Frontal cortex (tissue), 4 donors: ENCODE data around the gene ZDBF2. TPM values are rescaled to one million over a fixed set of nuclear protein-coding genes. Genes with fewer than 3 reads are reported as not detected.
"Not testable (repeated sequence)": the region's sequence is repeated elsewhere in the genome, so short reads cannot be mapped to it uniquely, and the experiment has no call there.

Experiments used
- DNase-seq, 2 donors: peaks; one replicate each; pipeline ENCODE4 v3.0.0; 2012; ENCODE audit warnings: low spot score in 2 of 2
- FAIRE-seq: peaks from 2 replicates; lab custom pipeline; 2012; peaks lifted over from hg19 to GRCh38; lab: Jason Lieb, UNC
- total RNA-seq: library from RNA; depleted of rRNA; stranded (reverse); fragments of >200 nt; gene quantifications from one replicate; pipeline ENCODE4 v1.2.3, GENCODE V29; 2014
- donor health status: control.
- donor health status: control.
- donor health status: control.

Gene ZDBF2
- total RNA-seq, result 31.4 TPM

DNA sequence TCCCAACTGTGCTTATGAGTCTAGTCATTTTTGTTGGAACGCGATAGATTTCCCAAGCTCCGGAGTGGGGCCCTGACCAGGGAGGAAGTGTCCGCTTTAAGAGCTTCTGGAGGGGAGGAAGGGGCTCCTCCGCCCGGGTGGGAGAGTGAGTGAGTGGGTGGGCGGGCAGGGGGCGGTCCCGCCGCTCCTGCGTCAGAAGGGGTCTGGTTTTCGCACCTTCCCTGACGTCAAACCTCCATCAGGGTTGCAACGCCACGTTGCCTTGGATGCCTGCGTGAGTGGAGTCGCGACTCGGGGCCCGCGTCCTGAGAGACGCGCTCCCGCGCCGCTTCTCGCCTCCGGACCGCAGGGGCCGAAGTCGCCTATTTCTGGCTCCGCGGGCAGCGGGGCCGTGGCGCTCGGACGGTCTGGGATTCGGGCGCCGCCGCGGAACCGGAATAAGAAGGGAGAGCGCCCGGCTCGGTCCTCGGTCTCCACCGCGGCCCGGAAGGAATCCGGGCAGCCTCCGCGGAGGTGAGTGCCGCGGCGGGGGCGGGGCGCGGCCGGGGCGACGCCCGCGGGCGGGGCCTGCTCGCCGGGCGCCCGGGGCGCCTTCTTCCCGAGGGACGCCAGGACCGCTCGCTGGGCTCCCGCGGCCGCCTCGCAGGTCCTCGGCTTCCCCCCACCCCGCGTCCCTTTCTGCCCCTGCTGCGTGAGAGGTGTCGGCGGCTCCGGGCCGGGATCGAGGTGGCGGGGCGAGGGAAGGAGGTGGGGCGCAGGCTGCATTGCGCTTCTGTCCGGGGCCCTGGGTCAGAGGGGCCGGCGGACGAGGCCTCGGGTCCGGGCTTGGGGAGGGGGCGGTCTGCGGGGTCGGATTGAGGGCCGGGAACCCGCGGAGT is at the start of gene ZDBF2:
ZDBF2 (plus strand) TSS at position 230 of the 878 bp plus-strand sequence. CDS start 7,187 bp downstream, outside the sequence.
- FAIRE-seq, result no peak
- DNase-seq, result peak; percentile 64 to 69

DNA sequence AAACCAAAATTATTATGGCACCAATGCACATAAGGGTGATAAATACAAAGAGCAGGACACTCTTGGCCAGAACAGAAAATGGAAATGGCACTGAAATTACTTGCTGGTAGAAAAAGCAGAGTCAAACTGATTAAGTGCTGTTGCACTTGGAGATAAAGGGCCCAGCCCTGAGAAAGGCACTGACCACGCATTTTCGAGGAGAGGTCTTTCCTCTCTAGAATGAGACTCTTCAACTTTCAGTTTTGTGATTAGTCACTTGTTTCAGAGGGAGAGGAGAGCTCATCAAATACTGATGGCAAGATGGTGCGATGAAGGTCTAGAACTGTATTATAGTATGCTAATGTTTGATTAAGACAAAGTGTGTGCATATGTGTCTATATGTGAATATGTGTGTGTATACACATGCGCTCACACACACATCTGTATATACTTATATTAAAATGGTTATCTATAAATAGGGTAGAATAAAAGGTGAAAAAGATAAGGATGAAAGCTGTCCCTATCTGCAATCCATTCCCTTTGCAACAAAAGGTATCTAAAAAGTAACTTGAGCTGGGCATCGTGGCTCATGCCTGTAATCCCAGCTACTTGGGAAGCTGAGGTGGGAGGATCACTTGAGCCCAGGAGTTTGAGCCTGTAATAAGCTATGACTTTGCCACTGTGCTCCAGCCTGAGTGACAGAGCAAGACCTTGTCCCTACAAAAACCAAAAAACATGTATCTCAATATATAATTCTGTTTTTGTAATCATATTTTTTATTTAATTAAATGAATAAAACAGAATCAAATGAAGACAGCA is 48.8 kb upstream of the ZDBF2 start:
- FAIRE-seq, result no peak
- DNase-seq, result no peak

DNA sequence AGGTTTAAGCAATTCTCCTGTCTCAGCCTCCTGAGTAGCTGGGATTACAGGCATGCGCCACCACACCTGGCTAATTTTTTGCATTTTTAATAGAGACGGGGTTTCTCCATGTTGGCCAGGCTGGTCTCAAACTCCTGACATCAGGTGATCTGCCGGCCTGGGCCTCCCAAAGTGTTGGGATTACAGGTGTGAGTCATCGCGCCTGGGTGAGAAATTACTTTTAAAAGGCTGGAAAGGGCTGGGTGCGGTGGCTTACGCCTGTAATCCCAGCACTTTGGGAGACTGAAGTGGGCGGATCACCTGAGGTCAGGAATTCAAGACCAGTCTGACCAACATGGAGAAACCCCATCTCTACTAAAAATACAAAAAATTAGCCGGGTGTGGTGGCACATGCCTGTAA is 45.8 kb upstream of the ZDBF2 start:
- not testable (repeated sequence) for DNase-seq, FAIRE-seq

DNA sequence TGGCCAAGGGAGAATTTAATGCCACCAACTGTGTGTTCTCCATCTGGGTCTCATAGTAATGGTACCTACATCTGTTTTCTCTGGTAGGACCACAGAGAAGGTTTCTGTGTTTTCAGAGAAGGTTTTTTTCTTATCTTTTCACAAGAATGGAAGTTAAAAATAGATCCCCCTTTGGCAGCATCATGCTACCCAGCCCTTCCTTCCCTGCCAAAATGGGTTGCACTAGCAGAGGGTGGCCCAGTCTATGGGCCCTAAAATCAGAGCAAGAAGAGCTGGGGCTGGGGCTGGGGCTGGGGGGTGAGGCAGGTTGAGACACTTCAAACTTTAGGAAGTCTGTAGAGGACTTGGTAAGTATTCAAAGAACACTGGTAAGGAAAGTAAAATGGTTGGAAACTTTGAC is 44.8 kb upstream of the ZDBF2 start:
- no peak for FAIRE-seq
- DNase-seq, result no peak

DNA sequence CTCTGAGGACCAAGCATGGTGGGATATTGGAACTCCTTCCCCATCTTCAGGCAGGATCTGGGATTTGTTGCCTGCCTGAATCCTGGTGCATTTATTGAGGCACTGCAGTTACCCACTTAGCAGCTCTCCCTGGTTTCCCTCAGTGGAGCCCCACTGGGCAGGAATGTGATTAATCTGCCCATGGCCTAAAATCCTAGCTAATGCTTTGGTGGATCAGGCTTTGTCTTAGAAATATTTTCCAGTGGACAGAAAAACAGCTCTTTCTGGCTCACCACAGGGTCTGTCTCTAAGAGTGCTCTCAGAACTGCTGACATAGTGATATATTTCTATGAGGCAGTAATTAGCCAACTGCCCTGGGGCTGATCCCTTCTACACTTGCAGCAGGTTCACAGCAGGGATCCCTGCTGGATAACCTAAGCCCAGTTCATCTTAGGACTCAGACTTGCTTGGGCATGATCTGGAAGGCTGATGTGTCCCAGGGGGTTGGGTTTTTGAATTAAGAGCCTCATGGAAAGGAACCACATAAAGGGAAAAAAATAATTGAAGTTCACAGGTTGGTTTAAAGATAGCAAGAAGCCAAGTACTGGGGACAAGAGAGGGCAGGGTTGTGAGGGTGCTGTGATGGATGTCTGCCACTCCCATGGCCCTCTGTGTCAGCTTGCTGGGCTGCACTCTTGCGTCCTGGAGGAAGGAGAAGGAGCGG is 44.3 kb upstream of the ZDBF2 start:
- FAIRE-seq, result no peak
- no peak for DNase-seq

DNA sequence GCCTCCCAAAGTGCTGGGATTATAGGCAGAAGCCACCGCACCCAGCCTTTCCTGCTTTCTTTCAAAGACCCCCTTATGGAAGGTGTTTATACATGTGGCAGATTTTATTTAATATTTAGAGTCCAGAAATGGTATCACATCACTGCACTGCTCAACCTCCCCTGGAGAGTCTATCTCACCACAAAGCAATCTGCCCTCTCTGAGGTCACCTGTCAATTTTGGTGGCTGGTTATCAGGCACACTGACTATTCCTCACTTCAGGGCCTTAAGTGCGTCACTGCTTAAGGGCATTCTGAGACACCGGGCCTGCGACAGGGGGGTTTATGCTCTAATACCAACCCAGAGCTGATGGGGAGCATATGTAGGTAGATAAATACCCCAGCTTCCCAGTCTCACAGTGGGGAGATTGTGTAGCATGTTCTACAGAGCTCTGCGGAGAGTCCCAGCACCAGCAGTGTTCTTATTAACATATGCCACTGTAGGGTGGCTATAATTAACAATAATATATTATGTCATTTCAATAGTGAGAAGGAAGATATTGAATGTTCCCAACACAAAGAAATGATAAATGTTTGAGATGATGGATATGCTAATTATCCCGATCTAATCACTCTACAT is 42.7 kb upstream of the ZDBF2 start:
- FAIRE-seq (no peak), DNase-seq (no peak)

DNA sequence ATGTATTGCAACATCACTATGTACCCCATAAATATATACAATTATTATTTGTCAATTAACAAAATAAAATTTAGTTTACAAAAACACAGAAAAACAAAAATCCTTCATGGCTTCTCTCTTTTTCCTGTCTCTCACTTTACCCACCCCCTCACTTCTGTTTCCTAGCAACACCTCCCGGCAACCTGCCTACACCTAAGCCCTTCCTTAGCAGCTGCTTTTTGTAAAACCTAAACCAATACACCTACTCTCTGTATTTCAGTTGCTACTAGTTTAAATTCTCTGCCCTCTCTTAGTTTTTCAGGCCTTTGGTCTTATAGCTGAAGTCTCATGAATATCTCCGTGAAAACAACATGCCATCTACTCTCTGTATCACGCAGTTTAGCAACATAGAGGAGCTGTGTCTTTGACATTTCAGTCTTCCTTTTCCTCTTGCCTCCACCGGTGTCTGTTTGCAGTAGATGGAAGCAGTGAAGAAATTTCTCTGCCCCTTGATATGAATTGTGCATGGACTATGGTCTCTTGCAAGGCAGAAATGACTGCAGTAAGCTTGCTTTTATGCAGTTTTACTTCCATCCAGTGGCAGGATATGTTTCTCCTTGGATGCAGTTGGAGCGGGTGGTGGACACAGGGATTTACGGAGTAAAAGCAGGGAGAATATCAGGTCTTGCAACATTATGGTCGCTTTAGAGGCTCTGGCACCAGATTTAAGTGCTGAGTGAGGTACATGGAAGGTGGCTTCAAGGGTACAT is 42.0 kb upstream of the ZDBF2 start:
- FAIRE-seq (no peak), DNase-seq (no peak)

DNA sequence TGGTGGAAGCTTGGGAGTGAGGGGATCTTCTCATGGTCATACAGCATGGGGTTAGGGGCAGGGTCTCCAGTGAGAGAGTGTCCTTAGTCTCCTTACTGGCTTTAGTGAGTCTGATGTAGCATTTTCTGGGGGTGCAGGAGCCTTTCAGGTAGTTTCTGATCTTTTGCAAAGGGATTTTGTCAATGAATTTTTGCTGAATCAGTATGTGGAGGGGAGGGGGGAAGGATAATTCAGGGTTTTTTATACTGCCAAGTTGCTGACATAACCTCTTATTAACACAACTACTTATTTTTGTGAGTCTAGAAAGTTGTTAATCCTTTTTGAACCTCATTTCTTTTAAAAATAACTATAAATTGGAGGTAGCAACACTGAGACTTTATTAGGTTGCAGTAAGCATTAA is 35.3 kb upstream of the ZDBF2 start:
- FAIRE-seq, result no peak
- no peak for DNase-seq

DNA sequence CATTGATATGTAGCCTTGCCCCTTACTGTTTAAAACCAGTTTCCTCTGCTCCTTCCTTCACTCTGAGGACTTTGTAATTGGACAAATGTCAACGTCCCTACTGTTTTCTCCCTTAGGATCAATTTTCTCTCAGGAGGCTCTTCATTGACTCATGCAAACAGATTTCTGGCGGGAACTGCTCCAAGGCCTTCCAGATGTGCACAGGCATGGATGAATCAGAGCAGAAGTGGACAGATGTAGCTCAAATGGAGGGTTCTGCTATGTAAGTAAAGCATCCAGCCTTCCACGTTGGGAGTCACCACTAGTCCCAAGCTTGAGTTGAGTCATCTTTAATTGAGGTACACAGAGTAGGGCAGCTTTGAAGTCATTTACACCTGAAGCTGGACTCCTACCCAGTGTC is 34.1 kb upstream of the ZDBF2 start:
- FAIRE-seq (no peak), DNase-seq (no peak)

DNA sequence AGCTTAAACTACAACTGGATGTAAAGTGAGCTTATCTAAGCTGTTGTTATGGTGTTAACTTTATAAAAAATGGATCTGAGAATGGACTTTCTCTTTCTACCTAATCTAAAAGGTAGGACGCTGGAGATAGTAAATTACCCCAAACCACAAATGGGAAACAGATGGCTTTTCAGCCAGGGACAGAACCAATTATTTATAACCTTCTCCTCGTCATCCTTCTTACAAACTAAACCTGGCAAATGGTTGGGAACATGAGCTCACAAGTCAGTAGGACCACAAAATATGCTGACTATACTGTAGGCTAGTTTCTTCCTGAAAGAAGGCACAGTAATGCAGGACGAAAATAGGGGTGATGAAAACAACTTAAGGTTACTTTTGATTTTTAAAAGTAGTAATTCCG is 32.7 kb upstream of the ZDBF2 start:
- no peak for DNase-seq
- FAIRE-seq, result no peak

DNA sequence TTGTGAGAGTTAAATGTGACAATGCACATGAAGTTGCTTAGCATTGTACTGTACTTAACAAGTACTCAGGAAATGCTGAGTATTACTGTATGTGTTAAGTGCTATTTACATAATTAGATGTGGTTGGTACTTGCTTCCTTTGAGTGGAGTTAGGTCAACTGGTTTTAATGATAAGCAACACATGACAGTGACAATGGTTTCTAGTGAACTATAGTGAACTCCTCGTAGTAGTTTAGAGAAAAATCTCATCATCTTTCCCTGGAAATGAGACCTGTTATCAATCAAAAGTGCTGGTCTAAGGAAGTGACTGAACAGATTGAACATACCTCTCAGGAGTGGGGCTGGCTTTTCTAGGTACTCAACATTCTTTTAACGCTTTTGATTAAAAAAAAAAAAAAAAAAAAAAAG is 29.2 kb upstream of the ZDBF2 start:
- FAIRE-seq, result no peak
- DNase-seq, result no peak

DNA sequence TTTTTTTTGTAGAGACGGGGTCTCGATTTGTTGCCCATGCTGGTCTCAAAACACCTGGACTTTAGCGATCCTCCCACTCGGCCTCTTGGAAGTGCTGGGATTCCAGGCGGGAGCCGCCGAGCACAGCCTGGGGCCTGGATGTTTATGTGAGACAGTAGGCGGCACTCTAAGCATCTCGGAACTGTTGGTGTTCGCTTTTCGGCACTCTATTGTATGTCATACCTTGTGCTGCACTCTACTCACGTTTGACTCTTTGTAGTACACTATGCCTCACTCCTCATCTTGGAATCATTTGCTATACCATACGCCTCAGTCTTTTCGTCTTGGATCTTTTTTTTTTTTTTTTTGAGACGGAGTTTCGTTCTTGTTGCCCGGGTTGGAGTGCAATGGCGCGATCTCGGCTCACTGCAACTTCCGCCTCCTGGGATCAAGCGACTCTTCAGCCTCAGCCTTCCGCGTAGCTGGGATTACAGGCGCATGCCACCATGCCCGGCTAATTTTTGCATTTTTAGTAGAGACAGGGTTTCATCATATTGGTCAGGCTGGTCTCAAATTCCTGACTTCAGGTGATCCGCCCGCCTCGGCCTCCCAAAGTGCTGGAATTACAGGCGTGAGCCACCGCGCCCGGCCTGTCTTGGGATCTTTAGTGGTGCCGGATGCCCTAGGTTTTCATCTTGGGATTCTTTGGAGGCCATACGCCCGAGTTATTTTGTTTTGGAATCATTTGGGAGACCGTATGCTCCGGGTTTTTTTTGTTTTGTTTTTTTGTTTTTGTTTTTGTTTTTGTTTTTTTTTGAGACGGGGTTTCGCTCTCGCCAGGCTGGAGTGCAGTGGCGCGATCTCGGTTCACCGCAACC is 24.2 kb upstream of the ZDBF2 start:
- DNase-seq (no peak), FAIRE-seq (no peak)

DNA sequence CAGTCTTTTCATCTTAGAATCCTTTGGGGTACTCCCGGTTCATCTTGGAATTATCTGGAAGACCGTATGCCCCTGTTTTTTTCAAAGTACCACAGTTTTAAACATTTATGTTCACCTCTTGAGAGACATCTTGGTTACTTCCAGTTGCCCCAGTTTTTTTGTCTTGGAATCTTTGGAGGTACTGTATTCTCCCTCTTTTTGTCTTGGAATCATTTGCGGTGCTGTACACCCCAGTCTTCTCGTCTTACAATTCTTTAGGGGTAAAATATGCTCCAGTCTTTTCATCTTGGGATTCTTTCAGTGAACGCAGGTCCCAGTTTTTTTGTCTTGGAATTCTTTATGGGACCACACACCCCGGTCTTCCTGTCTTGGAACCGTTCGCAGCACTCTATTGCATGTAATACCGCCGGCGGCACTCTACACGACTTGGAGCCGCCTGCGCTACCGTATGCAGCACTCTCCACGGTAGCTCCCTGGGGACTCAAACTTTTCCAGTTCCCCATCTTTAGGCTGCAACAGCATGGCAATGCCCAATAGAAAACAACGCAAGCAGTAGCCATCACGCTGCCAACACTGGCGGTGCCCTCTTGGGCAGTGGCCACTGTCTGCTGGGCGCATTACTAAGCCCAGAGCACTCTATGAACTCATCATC is 21.2 kb upstream of the ZDBF2 start:
- FAIRE-seq (no peak), DNase-seq (no peak)

DNA sequence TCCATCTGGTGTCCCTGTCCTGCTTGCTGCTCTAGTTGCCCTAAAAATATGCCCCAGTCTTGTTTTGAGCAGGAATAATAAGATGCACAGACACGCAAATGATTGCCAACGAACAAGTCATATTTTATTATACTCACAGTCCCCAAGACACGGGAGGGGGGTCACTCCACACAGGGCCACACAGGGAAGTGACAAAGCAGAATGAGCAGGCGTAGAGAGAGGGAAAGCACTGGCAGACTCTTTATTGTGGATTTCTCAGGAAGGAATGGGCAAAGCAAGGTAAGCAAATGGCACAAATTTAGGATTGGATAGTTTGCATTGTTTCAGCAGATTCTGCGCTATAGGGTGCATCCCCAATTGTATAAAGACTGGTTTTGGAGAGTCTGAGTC is 20.7 kb upstream of the ZDBF2 start:
- no peak for FAIRE-seq

DNA sequence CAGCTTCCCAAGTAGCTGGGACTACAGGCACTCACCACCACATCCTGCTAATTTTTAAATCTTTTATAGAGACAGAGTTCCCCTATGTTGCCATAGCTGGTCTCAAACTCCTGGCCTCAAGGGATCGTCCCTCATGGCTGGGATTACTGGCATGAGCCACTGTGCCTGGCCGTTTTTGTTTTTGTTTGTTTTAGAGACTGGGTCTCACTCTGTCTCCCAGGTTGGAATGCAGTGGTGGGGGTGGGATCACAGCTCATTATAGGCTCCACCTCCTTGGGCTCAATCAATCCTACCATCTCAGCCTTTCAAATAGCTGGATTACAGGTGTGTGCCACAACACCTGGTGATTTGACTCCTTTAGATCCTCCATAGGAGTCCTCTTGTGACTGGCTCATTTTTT is 19.5 kb upstream of the ZDBF2 start:
- DNase-seq (no peak), FAIRE-seq (no peak)

More for the DNA sequence above, 20.7 kb upstream of the ZDBF2 start:
- DNase-seq, result no peak

DNA sequence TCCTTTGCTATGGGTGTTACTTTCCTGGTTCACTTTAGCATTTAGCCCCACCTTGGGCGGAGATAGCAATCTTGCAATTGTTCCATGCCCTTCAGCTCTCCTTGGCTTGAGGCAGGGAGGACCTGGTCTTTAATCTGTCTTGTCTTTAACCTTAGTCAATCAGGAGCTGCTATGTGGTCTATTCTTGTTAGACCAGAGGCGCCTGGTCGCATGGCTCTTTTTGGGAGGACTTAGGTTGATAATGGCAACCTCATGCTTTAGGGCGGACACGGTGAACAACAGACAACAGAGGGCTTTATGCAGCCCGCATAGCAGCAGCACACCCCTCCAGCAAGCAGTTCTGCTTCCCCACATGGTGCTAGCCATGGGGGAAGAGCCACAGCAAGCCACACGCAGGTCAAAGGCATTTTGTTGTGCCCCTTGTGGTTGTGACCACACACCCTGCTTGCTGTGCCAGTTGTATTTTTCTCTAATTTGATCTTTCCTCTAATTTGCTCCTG is 17.7 kb upstream of the ZDBF2 start:
- no peak for DNase-seq
- no peak for FAIRE-seq

DNA sequence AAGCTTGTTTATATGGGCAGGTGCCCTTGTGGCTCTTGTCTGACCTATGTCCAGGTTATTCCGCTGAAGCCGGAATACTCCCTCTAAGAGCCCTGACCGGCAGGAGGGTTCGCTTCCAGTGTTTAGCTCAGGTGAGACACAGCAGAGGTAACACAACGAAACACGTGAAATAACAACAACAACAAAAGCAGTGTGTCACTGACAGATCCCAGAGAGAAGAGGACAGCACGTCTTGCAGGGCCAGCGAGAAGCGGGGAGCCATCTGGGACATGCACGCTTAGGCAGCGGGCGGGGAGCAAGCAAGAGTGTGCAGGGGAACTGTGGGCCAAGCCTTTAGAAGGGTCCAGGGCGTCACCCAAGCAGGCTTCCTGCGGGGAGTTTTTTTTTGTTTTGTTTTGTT is 17.1 kb upstream of the ZDBF2 start:
- no peak for FAIRE-seq
- no peak for DNase-seq

DNA sequence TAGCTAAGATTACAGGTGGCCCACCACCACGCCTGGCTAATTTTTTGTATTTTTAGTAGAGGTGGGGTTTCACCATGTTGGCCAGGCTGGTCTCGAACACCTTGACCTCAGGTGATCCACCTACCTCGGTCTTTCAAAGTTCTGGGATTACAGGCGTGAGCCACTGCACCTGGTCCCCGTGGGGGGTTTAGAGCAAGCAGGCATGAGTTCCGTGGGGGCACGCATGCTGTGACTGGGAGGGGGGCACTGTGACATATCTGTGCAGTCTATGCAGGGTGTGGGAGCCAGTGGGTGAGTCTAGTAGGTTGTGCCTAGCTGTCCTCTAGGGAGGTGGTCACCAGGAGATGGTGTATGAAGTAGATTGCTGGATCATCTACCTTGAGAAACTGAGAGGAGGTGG is 16.6 kb upstream of the ZDBF2 start:
- no peak for DNase-seq
- FAIRE-seq, result no peak
